Right atrium auricular region (tissue), 2 donors: ENCODE results near the gene DUSP10. TPM values are rescaled to one million over a fixed set of nuclear protein-coding genes. Genes with fewer than 3 reads are reported as not detected.

Experiments used
- DNase-seq: peaks from one replicate; pipeline ENCODE4 v3.0.0-alpha.2; 2019; ENCODE audit warnings: low spot score
- H3K27ac ChIP-seq, 2 donors: fragments of 200-600 bp; sonication (generic); 1 replicate in 1 of 2; 2 replicates in 1 of 2; pipeline ENCODE4 v1.5.1; 2016 to 2019
- H3K27me3 ChIP-seq, 2 donors: fragments of 200-600 bp; sonication (generic); one replicate each; pipeline versions ENCODE4 v1.5.1 to v1.6.0; 2017 to 2019
- H3K36me3 ChIP-seq: fragments of 200-600 bp; sonication (generic); one replicate; pipeline ENCODE4 v1.5.1; 2016
- H3K4me1 ChIP-seq, 2 donors: fragments of 200-600 bp; sonication (generic); one replicate each; pipeline versions ENCODE4 v1.5.1 to v1.6.0; 2017 to 2019
- H3K4me3 ChIP-seq, 2 donors: fragments of 200-600 bp; sonication (generic); 1 replicate in 1 of 2; 2 replicates in 1 of 2; pipeline ENCODE4 v1.5.1; 2017 to 2019; ENCODE audit warnings: mild to moderate bottlenecking in 1 of 2, moderate library complexity in 1 of 2
- H3K9me3 ChIP-seq, 2 donors: fragments of 200-600 bp; sonication (generic); one replicate each; pipeline ENCODE4 v1.5.1; 2019
- CTCF ChIP-seq, 2 donors: fragments of 200-600 bp; sonication (generic); IDR thresholded peaks; one replicate each; pipeline ENCODE4 v1.5.1; 2019; ENCODE audit warnings: antibody characterized with exemption in 2 of 2
- total RNA-seq, 2 donors: library from RNA; depleted of rRNA; stranded (reverse); fragments of >200 nt; gene quantifications; one replicate each; pipeline ENCODE4 v1.1.0, GENCODE V29; 2016

Gene DUSP10
- total RNA-seq, 2 donors from 2014 or later, result 3.3 to 6.4 TPM

GRCh38 chr1:221742555-221743415 lies 896 bp upstream of the DUSP10 start:
- Histone ChIP-seq H3K4me3 (peak overlapping the region; percentile 58 to 76), H3K9me3 (no peaks in the 10 kb centered on the region), H3K27me3 (no peaks in the 10 kb centered on the region), H3K27ac (peak overlapping the region; percentile 96 to 98), H3K36me3 (no peaks in the 10 kb centered on the region), H3K4me1 (peaks cover 0 to 21% of the 10 kb centered on the region in 2 donors)
- peak; percentile 10 to 68 for TF ChIP-seq CTCF (IDR thresholded peaks at IDR 0.05)
- peak; percentile 90 for DNase-seq

DNA sequence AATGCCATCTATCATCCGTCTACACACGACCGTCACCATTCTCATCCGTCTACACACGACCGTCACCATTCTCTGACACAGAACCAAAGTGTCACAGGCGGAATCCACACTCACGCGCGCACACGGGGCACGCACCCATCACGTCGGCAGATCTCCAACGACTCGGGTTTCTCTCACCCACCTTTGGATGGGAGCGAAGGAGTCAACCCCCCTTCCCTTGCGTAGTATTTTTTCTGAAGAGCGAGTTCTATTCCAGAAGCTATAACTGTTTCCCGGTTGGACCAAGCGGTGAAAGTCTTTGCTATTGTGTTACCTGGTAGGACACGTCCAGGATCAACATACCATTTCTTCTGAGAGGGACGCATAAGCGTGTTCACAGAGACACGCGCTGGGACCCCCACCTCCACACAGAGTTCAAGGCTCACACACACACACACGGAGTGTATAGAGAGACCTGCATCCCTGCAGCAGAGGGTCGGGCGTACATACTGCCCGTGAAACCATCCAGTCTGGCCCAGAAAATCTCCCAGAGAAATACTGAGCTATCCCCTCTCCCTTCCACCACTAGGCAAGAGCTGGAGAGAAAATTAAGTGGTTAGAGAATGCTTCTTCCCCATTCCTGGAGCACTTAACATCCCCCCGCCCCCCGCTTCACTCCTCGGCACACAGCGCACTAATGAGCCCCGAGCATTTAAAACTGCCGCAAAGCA lies 741 bp downstream of the DUSP10 start:
- Histone ChIP-seq H3K27ac (peak overlapping the region; percentile 96 to 98), H3K27me3 (no peaks in the 10 kb centered on the region), H3K36me3 (no peaks in the 10 kb centered on the region), H3K4me3 (peak overlapping the region; percentile 69 to 76), H3K4me1 (peaks cover 0 to 36% of the 10 kb centered on the region in 2 donors), H3K9me3 (no peaks in the 10 kb centered on the region)
- no peak for TF ChIP-seq CTCF (IDR thresholded peaks at IDR 0.05)
- no peak for DNase-seq

DNA sequence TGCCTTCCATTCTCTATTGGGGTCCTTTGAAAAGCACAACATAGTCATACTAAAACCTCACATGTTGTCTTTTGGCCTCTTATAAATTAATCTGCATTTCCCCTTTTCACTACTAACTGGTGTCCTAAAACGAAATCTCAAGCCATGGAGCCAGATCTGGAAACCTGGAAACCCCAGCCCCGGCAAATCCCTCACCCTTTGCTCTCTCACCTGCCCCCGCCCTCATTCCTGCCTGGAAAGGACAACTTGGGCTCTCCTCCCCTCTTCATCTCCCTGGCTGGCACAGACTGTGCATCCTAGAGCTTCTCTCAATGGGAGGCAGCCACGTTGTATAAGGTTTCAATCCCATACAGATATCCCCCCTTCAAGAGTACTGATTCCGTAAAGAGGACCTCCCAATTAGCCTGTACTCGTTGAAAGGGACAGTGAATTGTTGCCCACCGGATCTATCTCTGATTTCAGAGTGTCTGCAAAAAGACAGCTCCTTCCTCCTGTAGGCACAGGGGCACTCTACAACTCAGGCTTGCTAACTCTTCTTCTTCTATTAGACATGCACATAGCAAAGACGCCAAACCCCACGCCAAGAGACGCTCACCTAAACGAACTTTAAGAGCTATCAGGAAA lies 1.4 kb downstream of the DUSP10 start:
- no peak for DNase-seq
- TF ChIP-seq CTCF (IDR thresholded peaks at IDR 0.05), result no peak
- Histone ChIP-seq H3K27me3 (no peaks in the 10 kb centered on the region), H3K27ac (peak overlapping the region; percentile 96 to 98), H3K36me3 (no peaks in the 10 kb centered on the region), H3K4me3 (peak overlapping the region; percentile 69 to 76), H3K4me1 (peaks cover 0 to 43% of the 10 kb centered on the region in 2 donors), H3K9me3 (no peaks in the 10 kb centered on the region)

GRCh38 chr1:221739677-221740025 lies 2.2 kb downstream of the DUSP10 start:
- no peak for TF ChIP-seq CTCF (IDR thresholded peaks at IDR 0.05)
- H3K36me3 ChIP-seq, result no peaks in the 10 kb centered on the region
- DNase-seq, result no peak
- no peak overlapping the region for H3K27ac ChIP-seq
- H3K4me1 ChIP-seq, result peaks cover 0 to 51% of the 10 kb centered on the region in 2 donors
- no peaks in the 10 kb centered on the region for H3K27me3 ChIP-seq
- no peaks in the 10 kb centered on the region for H3K9me3 ChIP-seq
- H3K4me3 ChIP-seq, result no peak overlapping the region

- DNase-seq, result no peak
- Histone ChIP-seq H3K27ac (no peak overlapping the region), H3K27me3 (no peaks in the 10 kb centered on the region), H3K36me3 (no peaks in the 10 kb centered on the region), H3K4me1 (peaks cover 0 to 56% of the 10 kb centered on the region in 2 donors), H3K4me3 (no peak overlapping the region), H3K9me3 (no peaks in the 10 kb centered on the region)
- TF ChIP-seq CTCF (IDR thresholded peaks at IDR 0.05), result no peak
Measured at GRCh38 chr1:221739018-221739676, 2.7 kb downstream of the DUSP10 start.
